ENCODE measurements around the gene NGEF.

Gene NGEF

DNA sequence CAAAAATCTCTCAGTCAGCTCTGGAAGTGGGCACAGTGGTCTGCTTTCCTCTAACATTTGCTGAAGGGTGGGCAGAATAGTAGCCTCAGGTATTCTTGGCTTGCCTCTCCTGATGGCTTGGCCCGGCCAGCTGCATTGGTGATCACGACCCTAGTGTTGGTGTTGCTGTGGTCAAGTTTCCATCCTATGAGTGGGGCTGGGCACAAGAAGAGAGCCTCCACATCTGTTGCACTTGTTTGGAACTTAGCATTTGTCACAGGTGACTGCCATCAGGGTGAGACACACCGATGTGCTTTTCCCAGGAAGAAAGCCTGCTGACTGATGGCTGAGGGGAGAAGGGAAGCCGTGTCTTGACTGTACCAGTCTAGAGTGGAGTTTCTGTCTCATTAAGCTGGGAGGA, 176.1 kb downstream of the NGEF start:
- in situ Hi-C loops (cut with HindIII; ENCODE audit: low sequenced_read_pairs), result no loop called here
- DNase-seq (ENCODE audit: low read depth), result no peak
- no peak overlapping the region for H3K4me3 ChIP-seq (ENCODE audit: low read depth, low read length)
- TF ChIP-seq, protein P1, sequence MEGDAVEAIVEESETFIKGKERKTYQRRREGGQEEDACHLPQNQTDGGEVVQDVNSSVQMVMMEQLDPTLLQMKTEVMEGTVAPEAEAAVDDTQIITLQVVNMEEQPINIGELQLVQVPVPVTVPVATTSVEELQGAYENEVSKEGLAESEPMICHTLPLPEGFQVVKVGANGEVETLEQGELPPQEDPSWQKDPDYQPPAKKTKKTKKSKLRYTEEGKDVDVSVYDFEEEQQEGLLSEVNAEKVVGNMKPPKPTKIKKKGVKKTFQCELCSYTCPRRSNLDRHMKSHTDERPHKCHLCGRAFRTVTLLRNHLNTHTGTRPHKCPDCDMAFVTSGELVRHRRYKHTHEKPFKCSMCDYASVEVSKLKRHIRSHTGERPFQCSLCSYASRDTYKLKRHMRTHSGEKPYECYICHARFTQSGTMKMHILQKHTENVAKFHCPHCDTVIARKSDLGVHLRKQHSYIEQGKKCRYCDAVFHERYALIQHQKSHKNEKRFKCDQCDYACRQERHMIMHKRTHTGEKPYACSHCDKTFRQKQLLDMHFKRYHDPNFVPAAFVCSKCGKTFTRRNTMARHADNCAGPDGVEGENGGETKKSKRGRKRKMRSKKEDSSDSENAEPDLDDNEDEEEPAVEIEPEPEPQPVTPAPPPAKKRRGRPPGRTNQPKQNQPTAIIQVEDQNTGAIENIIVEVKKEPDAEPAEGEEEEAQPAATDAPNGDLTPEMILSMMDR (IDR thresholded peaks at IDR 0.05; ENCODE audit: low read depth, low read length, missing control alignments), result no peak

- DNase-seq (ENCODE audit: low read depth), result no peak
Observed at GRCh38 chr2:232835687-232836208, 177.3 kb downstream of the NGEF start.

GRCh38 chr2:232833830-232834229, 179.2 kb downstream of the NGEF start:
- TF ChIP-seq, protein P1 (IDR thresholded peaks at IDR 0.05; ENCODE audit: low read depth, low read length, missing control alignments), result no peak
- no peak overlapping the region for H3K4me3 ChIP-seq (ENCODE audit: low read depth, low read length)
- in situ Hi-C loops (cut with HindIII; ENCODE audit: low sequenced_read_pairs), result no loop called here
- no peak for DNase-seq (ENCODE audit: low read depth)

More at GRCh38 chr2:232835687-232836208, 177.3 kb downstream of the NGEF start:
- in situ Hi-C loops (cut with HindIII; ENCODE audit: low sequenced_read_pairs), result no loop called here
- H3K4me3 ChIP-seq (ENCODE audit: low read depth, low read length), result no peak overlapping the region
- TF ChIP-seq, protein P1 (IDR thresholded peaks at IDR 0.05; ENCODE audit: low read depth, low read length, missing control alignments), result no peak

DNA sequence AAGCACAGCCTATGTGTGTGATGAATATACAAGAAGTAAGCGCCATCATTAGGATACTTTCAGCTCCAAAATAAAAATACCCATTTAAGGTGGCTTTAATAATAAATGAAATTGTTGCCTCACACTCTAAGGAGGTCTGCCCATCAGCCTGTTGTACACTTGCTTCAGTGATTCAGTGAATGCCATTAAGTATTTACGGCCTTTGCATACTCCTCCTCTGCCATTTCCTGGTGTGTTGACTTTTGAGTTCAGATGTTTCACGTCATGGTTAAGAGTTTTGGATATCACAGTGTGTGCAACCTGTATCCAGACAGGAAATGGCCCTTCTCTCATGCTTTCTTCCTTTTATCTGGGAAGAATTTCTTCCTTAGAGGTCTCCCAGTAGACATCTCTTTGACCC, 181.6 kb downstream of the NGEF start:
- TF ChIP-seq, protein P1 (IDR thresholded peaks at IDR 0.05; ENCODE audit: low read depth, low read length, missing control alignments), result no peak
- in situ Hi-C loops (cut with HindIII; ENCODE audit: low sequenced_read_pairs), result no loop called here
- no peak for DNase-seq (ENCODE audit: low read depth)
- no peak overlapping the region for H3K4me3 ChIP-seq (ENCODE audit: low read depth, low read length)

GRCh38 chr2:232829988-232830387, 183.1 kb downstream of the NGEF start:
- H3K4me3 ChIP-seq (ENCODE audit: low read depth, low read length), result no peak overlapping the region
- TF ChIP-seq, protein P1 (IDR thresholded peaks at IDR 0.05; ENCODE audit: low read depth, low read length, missing control alignments), result no peak
- no peak for DNase-seq (ENCODE audit: low read depth)
- in situ Hi-C loops (cut with HindIII; ENCODE audit: low sequenced_read_pairs), result no loop called here
